Effector memory CD8-positive, alpha-beta T cell (primary cell): ENCODE data around the gene NDUFAF3.

Experiments
- ATAC-seq: fragments of 150-1000 bp; cut with Tn5 transposase; replicated peaks from 2 replicates; pipeline ENCODE4 v1.10.0; 2021; ENCODE audit warnings: mild to moderate bottlenecking, moderate library complexity
- DNase-seq, 3 experiments: peaks; one replicate each; pipeline ENCODE4 v3.0.0; 2021
- H3K27ac Mint-ChIP-seq, 2 donors: one replicate each; pipeline ENCODE4 v1.8.0; 2022; ENCODE audit warnings: mild to moderate bottlenecking in 2 of 2, mixed read lengths in 2 of 2, moderate library complexity in 2 of 2
- H3K27me3 Mint-ChIP-seq, 2 donors: one replicate each; pipeline ENCODE4 v1.8.0; 2022; ENCODE audit warnings: mixed read lengths in 2 of 2
- H3K36me3 Mint-ChIP-seq: one replicate; pipeline ENCODE4 v1.8.0; 2022; ENCODE audit warnings: mild to moderate bottlenecking, moderate library complexity, mixed read lengths; ENCODE audit not compliant: insufficient read depth
- H3K4me1 Mint-ChIP-seq, 2 donors: one replicate each; pipeline ENCODE4 v1.8.0; 2022; ENCODE audit warnings: low read depth in 2 of 2, mixed read lengths in 2 of 2
- H3K4me3 Mint-ChIP-seq, 2 donors: one replicate each; pipeline ENCODE4 v1.8.0; 2022; ENCODE audit warnings: mild to moderate bottlenecking in 2 of 2, mixed read lengths in 2 of 2, moderate library complexity in 2 of 2
- H3K9me3 Mint-ChIP-seq, 2 donors: one replicate each; pipeline ENCODE4 v1.8.0; 2022; ENCODE audit warnings: mixed read lengths in 2 of 2

The NDUFAF3 gene

DNA sequence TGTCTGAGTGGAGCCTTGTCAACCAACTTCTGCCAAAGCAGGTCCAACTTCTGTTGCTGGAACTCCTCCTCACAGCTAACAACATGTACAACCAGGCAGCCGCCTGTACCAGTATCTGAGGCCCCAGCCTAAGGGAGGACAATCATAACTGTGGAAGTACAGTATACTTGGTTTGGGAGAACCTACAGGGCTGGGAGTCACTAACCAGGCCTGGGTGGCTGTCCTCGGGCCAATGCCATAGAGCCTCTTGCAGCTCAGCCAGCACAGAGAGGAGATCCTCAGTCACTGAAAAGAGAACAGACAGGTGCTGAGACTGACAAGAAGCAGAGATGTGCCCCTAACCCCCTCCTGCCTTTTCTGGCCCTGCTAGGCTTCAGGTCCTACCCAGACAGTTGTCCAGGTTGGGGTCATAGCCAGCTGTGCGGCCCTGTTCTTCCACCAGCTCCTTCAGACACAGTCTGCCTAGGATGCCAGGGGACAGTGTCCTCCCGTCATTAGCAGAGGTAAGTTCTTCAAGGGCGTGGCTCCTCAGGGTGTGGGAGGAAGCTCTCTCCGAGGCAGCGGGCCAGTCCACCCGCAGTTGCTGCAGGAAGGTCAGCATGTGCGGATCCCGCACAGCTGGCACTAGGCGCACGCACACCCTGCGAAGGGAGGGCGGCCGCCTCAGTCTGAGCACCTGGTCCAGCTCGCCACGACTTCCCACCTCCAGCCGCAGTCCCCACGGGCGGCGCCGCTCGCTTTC, 4.5 kb upstream of the NDUFAF3 start:
- Mint-ChIP-seq H3K27ac (peak overlapping the region; percentile 76 to 83), H3K27me3 (no peaks in the 10 kb centered on the region), H3K4me1 (peaks cover 8 to 43% of the 10 kb centered on the region in 2 donors), H3K4me3 (peak overlapping the region; percentile 86 to 91), H3K36me3 (peaks cover 46% of the 10 kb centered on the region), H3K9me3 (no peaks in the 10 kb centered on the region)
- DNase-seq (no peak), ATAC-seq (no peak)

DNA sequence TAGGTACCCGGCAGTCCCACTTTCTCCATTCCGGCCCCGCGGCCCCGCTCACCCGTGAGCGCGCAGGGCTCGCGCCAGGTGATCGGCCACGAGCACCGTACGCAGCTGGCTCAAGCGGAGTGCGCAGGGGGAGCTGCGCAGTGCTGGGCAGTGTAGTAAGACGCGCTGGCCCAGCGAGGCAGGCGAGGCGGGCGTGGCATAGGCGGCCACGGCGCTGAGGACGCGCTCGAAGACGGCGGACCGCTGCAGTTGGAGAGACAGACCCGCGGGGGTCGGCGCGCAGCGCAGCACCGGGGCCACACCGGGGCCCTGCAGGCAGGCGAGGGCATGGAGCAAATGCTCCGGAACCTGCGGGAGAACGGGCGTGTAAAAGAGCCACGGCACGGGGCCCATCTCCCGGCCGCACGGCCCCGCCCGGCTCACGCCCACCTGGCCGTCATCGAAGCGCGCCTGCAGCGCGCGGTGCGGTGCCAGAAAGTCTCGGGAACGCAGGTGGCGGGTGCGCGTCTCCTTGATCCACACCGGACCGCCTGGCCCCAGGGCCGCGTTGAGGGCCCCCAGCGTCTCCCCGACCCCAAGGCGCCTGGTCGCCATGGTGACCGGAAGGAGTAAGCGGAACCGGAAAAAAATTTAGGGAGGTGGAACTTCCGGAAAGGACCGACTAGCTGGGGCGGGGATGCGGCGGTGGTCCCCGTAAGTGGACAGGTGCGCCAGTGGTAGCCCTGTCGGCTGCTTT, 3.8 kb upstream of the NDUFAF3 start, which contains the start of gene DALRD3:
TSS of gene DALRD3 (minus strand) at position 610 of the 736 bp plus-strand sequence. CDS start at position 594, 16 bp downstream.
- DNase-seq (peak in 2 of 3 experiments; percentile 54 to 57), ATAC-seq (peak; percentile 23)
- no peaks in the 10 kb centered on the region for H3K27me3 Mint-ChIP-seq
- peaks cover 13 to 48% of the 10 kb centered on the region in 2 donors for H3K4me1 Mint-ChIP-seq
- H3K4me3 Mint-ChIP-seq, result peak within 1 kb of the TSS; percentile 91 to 96
- peak within 1 kb of the TSS; percentile 76 to 83 for H3K27ac Mint-ChIP-seq
- no peaks in the 10 kb centered on the region for H3K9me3 Mint-ChIP-seq
- peaks cover 47% of the 10 kb centered on the region for H3K36me3 Mint-ChIP-seq

DNA sequence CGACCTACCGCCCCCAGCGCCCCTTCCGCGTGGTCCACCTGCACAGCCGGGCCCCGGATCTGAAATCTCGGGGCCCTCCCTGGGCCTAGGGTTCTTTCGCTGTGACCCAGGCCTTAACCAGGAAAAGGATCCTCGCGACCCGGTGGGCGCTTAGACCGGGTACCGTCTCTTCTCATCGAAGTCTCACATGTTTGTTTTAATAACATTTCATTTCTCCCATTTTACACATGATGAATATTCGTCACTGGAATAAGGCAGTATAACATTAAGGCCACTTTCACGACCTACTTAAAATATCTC, 3.3 kb upstream of the NDUFAF3 start:
- peaks cover 14 to 43% of the 10 kb centered on the region in 2 donors for H3K4me1 Mint-ChIP-seq
- no peaks in the 10 kb centered on the region for H3K9me3 Mint-ChIP-seq
- H3K27ac Mint-ChIP-seq, result peak overlapping the region; percentile 76 to 83
- H3K36me3 Mint-ChIP-seq, result peaks cover 50% of the 10 kb centered on the region
- H3K4me3 Mint-ChIP-seq, result peak overlapping the region; percentile 86 to 91
- ATAC-seq, result no peak
- H3K27me3 Mint-ChIP-seq, result no peaks in the 10 kb centered on the region
- no peak for DNase-seq

DNA sequence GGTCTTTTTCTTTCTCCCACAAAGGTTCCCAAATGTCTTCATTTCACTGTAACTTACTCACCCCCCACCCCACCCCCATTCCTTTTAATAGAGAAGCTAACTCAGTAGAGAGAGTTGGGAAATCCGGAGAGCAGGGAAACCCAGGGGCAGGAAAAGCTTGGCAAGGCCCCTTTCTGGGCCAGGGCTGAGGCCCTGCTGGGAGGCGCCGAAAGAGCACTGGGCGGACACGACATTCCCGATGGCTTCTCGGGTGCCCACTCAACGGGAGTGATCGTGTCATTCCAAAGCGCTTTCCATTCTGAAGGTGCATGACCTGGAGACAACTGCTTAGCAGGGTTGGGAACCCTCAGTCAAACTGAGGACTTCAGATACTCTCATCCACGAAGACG, 2.0 kb upstream of the NDUFAF3 start:
- Mint-ChIP-seq H3K36me3 (peaks cover 53% of the 10 kb centered on the region), H3K4me3 (peak overlapping the region; percentile 91 to 96), H3K9me3 (no peaks in the 10 kb centered on the region), H3K4me1 (peaks cover 14 to 38% of the 10 kb centered on the region in 2 donors), H3K27ac (peak overlapping the region; percentile 94 to 98), H3K27me3 (no peaks in the 10 kb centered on the region)
- no peak for DNase-seq
- ATAC-seq, result no peak

DNA sequence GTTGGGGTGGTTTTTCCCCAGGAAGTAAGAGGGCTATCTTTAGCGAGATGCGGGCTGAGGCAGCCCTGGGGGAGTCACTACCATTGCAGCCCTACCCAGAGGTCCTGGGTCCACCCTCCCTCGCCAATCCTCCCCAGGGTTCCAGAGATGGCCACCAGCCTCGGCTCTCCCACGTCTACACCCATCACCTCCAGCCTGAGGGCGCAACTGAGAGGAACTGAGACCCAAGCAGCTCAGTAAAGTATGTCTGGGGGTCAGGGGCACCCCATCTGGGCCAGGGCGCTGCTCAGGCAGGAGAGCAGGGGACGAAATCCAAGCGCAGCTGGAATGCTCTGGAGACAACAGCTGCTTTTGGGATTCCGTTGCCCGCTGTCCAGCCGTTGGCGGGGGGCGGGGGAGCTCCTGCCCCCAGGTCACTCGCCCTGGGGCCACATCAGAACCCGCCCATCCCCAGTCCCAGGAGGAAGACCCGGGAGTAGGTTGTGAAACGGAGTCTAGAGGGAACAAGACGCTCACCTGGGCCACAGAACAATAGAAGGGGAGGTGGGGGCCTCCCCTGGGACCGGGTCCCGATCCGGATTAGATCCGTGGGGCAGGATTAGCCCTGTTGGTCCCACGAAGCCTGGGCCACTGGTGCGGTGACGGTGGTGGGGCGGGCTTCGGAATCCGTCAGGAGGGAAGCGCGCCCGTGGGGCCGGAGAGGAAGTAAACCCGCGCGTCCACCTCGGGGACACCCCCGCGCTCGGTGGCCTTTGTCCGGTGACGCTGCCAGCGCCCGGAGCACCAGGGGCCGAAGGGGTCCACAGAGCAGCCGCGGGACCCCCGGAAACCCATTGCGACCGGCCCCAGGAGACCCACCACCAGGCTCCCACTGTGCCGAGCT, 1.4 kb upstream of the NDUFAF3 start:
- no peaks in the 10 kb centered on the region for H3K27me3 Mint-ChIP-seq
- peaks cover 19 to 37% of the 10 kb centered on the region in 2 donors for H3K4me1 Mint-ChIP-seq
- no peak for ATAC-seq
- peak overlapping the region; percentile 94 to 98 for H3K27ac Mint-ChIP-seq
- peaks cover 53% of the 10 kb centered on the region for H3K36me3 Mint-ChIP-seq
- no peak for DNase-seq
- peak overlapping the region; percentile 91 to 96 for H3K4me3 Mint-ChIP-seq
- H3K9me3 Mint-ChIP-seq, result no peaks in the 10 kb centered on the region

DNA sequence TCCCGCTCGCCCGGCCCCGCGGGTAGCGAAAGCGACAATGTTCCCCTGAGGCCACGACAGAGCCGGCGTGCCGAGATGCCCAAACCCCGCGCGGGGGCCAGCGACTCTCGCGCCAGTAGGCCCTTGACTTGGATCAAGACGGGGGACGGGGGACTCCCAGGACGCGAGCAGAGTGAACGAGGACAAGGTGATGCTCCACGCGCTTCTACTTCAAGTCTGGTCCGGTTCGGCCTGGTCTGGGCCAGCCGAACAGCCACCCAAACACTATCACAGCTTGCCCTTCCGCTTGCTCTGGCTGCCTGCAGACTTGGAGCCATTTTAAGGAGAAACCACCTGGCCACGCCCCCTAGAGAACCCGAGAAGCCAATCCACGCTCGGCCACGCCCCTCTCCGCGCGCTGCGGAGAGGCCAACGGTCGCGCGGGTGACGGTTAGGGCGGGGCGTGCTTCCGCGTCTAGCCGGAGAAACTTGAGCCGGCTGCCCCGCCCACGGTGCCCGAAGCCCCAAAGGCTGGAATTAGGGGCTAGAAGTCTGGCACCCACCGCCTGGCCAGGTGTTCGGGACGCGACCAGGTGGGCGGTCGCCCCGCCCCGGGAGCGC, 608 bp upstream of the NDUFAF3 start:
- ATAC-seq, result peak; percentile 75
- H3K9me3 Mint-ChIP-seq, result no peaks in the 10 kb centered on the region
- peak overlapping the region; percentile 91 to 96 for H3K4me3 Mint-ChIP-seq
- no peaks in the 10 kb centered on the region for H3K27me3 Mint-ChIP-seq
- H3K4me1 Mint-ChIP-seq, result peaks cover 22 to 40% of the 10 kb centered on the region in 2 donors
- H3K36me3 Mint-ChIP-seq, result peaks cover 60% of the 10 kb centered on the region
- peak overlapping the region; percentile 94 to 98 for H3K27ac Mint-ChIP-seq
- peak; percentile 98 to 99 (median 98) for DNase-seq

DNA sequence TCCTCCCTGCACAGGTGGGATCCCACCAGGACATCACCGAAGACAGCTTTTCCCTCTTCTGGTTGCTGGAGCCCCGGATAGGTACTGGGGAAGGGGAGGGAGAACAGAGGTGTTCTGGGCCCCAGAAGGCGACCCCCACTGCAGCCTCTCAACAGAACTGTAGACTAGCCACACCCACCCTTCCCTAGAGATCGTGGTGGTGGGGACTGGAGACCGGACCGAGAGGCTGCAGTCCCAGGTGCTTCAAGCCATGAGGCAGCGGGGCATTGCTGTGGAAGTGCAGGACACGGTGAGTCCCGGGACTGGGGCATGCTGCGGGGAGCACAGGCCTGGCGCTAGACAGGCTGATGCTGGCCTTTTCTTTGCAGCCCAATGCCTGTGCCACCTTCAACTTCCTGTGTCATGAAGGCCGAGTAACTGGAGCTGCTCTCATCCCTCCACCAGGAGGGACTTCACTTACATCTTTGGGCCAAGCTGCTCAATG, 809 bp downstream of the NDUFAF3 start:
- no peaks in the 10 kb centered on the region for H3K27me3 Mint-ChIP-seq
- H3K9me3 Mint-ChIP-seq, result no peaks in the 10 kb centered on the region
- H3K4me3 Mint-ChIP-seq, result peak overlapping the region; percentile 91 to 96
- peaks cover 73% of the 10 kb centered on the region for H3K36me3 Mint-ChIP-seq
- peak overlapping the region; percentile 94 to 98 for H3K27ac Mint-ChIP-seq
- peaks cover 27 to 32% of the 10 kb centered on the region in 2 donors for H3K4me1 Mint-ChIP-seq
- ATAC-seq (no peak), DNase-seq (no peak)

DNA sequence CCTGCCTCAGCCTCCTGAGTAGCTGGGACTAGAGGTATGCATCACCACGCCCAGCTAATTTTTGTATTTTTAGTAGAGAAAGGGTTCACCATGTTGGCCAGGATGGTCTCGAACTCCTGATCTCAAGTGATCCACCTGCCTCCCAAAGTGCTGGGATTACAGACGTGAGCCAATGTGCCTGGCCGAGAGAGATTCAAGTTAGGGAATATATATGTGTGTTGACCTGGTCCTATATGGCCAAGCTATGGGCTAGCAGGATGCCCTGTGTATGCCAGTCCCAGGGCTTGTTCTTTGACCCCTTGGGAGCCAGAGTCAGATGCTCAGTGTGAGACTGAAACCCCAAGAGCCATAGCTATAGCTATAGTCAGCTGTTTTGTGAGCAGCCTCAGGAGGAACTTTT, 1.9 kb downstream of the NDUFAF3 start:
- H3K4me3 Mint-ChIP-seq, result peak overlapping the region; percentile 91 to 96
- peaks cover 76% of the 10 kb centered on the region for H3K36me3 Mint-ChIP-seq
- peak overlapping the region in 1 of 2 donors; percentile 69 for H3K27ac Mint-ChIP-seq
- no peaks in the 10 kb centered on the region for H3K27me3 Mint-ChIP-seq
- ATAC-seq, result no peak
- no peaks in the 10 kb centered on the region for H3K9me3 Mint-ChIP-seq
- H3K4me1 Mint-ChIP-seq, result peaks cover 33 to 36% of the 10 kb centered on the region in 2 donors
- no peak for DNase-seq

DNA sequence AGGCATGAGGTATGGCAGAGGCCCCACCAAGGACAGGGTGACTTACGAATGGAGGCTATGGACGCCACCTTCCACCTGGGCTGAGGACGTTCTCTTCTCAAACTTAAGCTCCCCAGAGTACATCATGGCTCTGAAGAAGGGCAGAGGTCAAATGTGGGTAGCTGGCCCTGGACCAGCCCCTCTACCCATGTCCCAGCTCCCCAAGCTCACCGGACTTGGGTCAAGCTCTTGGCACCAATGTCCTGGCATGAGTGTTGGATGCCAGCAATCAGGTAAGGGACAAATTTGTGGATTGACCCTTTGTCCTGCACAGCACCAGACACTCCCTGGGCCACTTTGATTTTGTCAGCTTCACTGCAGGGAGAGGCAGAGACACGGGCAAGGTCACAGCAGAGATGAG, 2.5 kb downstream of the NDUFAF3 start:
- H3K9me3 Mint-ChIP-seq, result no peaks in the 10 kb centered on the region
- no peaks in the 10 kb centered on the region for H3K27me3 Mint-ChIP-seq
- ATAC-seq (no peak), DNase-seq (no peak)
- peaks cover 83% of the 10 kb centered on the region for H3K36me3 Mint-ChIP-seq
- H3K4me1 Mint-ChIP-seq, result peaks cover 38 to 42% of the 10 kb centered on the region in 2 donors
- H3K4me3 Mint-ChIP-seq, result no peak overlapping the region
- peak overlapping the region in 1 of 2 donors; percentile 99 for H3K27ac Mint-ChIP-seq

DNA sequence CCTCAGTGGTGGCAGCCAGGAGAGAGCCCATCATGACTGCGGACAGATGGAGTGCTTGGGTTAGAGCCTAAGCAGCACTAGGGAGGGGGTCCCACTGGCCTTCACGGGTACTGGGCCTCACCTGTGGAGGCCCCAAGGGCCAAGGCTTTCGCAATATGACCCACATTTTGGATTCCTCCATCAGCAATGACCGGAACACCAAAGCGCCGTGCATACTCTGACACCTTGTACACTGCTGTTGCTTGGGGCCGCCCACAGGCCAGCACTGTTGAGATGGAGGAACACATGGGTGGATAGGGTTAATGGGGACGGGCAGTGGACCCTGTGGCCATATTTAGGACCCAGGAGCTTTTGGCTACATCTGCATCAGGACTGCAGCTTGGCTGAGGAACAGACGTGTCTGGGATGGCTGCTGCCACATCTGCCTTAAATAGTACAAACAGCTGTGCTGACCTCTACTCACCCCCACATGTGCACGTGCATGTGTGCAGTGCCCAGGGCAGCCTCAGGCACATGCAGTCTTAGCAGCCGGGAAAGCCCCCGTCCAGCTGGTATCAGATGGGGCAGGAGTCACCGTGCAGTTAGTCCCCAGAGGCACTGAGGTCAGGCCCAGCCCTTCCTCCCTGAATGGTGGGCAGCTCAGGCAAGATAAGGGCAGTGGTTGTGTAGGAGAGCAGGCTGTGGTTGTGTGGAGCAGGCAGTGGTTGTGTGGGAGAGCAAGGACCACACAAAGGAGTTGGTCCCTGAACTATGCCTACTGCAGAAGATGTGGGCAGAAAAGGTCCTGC, 3.3 kb downstream of the NDUFAF3 start:
- Mint-ChIP-seq H3K4me1 (peaks cover 38 to 41% of the 10 kb centered on the region in 2 donors), H3K4me3 (no peak overlapping the region), H3K27me3 (no peaks in the 10 kb centered on the region), H3K27ac (peak overlapping the region; percentile 91 to 99), H3K9me3 (no peaks in the 10 kb centered on the region), H3K36me3 (peaks cover 86% of the 10 kb centered on the region)
- DNase-seq (no peak), ATAC-seq (no peak)

DNA sequence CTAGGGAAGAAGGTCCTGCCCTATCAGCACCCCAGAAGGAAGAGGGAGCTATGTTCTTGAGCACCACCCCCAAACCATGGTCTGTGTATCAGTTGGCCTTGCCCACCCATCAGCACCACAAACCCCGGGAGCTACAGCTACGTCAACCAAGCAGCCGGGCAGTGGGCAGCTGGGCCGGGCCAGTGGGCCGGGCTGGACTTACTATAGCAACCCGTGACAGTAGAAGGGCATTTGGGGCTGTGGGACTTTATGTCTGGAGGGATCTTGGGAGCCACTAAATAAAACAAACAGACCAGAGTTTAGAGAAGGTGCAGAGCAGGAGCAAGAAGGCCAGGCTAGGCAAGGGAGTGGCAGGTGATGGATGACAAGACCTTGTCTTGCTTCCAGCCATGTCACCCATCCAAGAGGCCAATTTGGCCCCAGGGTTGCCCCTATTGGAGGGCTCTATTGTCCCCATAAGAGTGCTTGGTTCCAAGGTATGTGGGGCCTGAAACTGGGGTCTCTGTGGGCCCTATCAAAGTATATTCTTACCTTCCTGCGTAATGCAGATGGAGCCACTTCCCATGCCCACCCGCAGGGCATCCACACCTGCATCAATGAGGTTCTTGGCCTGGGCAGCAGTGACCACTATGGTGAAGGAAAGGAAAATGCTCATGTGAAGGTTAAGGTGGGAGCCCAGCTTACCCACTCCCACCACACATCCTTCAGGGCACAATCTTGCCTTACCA, 4.0 kb downstream of the NDUFAF3 start:
- no peaks in the 10 kb centered on the region for H3K27me3 Mint-ChIP-seq
- peaks cover 90% of the 10 kb centered on the region for H3K36me3 Mint-ChIP-seq
- no peaks in the 10 kb centered on the region for H3K9me3 Mint-ChIP-seq
- peak overlapping the region; percentile 91 to 99 for H3K27ac Mint-ChIP-seq
- H3K4me3 Mint-ChIP-seq, result no peak overlapping the region
- DNase-seq, result no peak
- H3K4me1 Mint-ChIP-seq, result peaks cover 36% of the 10 kb centered on the region in 2 donors
- no peak for ATAC-seq

DNA sequence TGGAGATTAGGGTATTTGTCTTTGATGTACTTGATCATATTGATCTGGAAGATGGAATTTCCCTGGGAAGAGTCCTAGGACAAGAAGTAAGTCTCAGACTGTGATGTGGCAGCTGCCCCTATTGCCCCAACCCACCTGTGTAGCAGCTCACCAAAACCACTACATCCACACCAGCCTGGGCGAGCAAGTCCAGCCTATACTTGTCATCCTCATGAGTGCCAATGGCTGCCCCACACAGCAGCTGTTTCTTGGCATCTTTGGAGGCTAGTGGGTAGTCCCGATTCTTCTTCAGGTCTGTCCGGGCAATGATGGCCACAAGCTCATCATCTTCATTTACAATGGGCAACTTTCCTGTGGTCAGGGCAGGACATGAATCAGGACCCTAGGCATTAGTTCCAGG, 4.6 kb downstream of the NDUFAF3 start:
- H3K27me3 Mint-ChIP-seq, result no peaks in the 10 kb centered on the region
- ATAC-seq (no peak), DNase-seq (no peak)
- no peak overlapping the region for H3K4me3 Mint-ChIP-seq
- H3K27ac Mint-ChIP-seq, result peak overlapping the region in 1 of 2 donors; percentile 99
- H3K4me1 Mint-ChIP-seq, result peaks cover 34 to 36% of the 10 kb centered on the region in 2 donors
- H3K9me3 Mint-ChIP-seq, result no peaks in the 10 kb centered on the region
- peaks cover 90% of the 10 kb centered on the region for H3K36me3 Mint-ChIP-seq
